Caco-2 (cell line): ENCODE results near the gene FAU. TPM values are rescaled to one million over a fixed set of nuclear protein-coding genes. Genes with fewer than 3 reads are reported as not detected.

Source experiments
- BruUV-seq: library from RNA; stranded (reverse); fragments of 400-500 nt; replicated peaks from 2 replicates; lab custom pipeline; 2021; lab: Mats Ljungman, UMichigan
- CTCF ChIA-PET: fragments of 300-600 bp; sonication (Branson Sonifier 250); formaldehyde crosslinking; loops from one replicate; lab custom pipeline; 2022; ENCODE audit warnings: antibody characterized with exemption; lab: Charles Lee
- POLR2A ChIA-PET: fragments of 300-600 bp; sonication (Branson Sonifier 250); formaldehyde crosslinking; loops from one replicate; lab custom pipeline; 2022; ENCODE audit warnings: antibody characterized with exemption; lab: Charles Lee
- DNase-seq, 2 experiments: peaks; one replicate each; pipeline versions ENCODE4 v3.0.0 to v3.0.0-alpha.2; 2020 to 2022
- H3K27me3 ChIP-seq: replicated peaks from 2 replicates; pipeline ENCODE4 v1.6.0; 2011; ENCODE audit warnings: low read length; ENCODE audit not compliant: control insufficient read depth, insufficient read depth
- H3K36me3 ChIP-seq: 2 replicates; pipeline ENCODE4 v1.5.1; 2011; ENCODE audit warnings: low read length; ENCODE audit not compliant: control insufficient read depth, insufficient read depth
- H3K4me1 ChIP-seq: fragments of 250-450 bp; sonication (Bioruptor Pico); 2 replicates; pipeline ENCODE4 v1.5.1; 2020; ENCODE audit warnings: mild to moderate bottlenecking
- H3K4me3 ChIP-seq: 2 replicates; pipeline ENCODE4 v1.5.1; 2011; ENCODE audit warnings: low read depth, mild to moderate bottlenecking, control low read depth, low read length
- H3K9me3 ChIP-seq: fragments of 250-450 bp; sonication (Bioruptor Pico); 2 replicates; pipeline ENCODE4 v1.5.1; 2020; ENCODE audit warnings: mild to moderate bottlenecking, moderate library complexity
- H3K27ac Mint-ChIP-seq: one replicate; pipeline ENCODE4 v1.8.0; 2022; ENCODE audit warnings: mixed read lengths; ENCODE audit not compliant: unreplicated experiment
- H3K27me3 Mint-ChIP-seq: one replicate; pipeline ENCODE4 v1.8.0; 2022; ENCODE audit warnings: mixed read lengths; ENCODE audit not compliant: insufficient read depth, unreplicated experiment
- H3K36me3 Mint-ChIP-seq: one replicate; pipeline ENCODE4 v1.8.0; 2022; ENCODE audit warnings: mild to moderate bottlenecking, mixed read lengths; ENCODE audit not compliant: insufficient read depth, unreplicated experiment
- H3K4me1 Mint-ChIP-seq: one replicate; pipeline ENCODE4 v1.8.0; 2022; ENCODE audit warnings: low read depth, mixed read lengths; ENCODE audit not compliant: unreplicated experiment
- H3K4me3 Mint-ChIP-seq: one replicate; pipeline ENCODE4 v1.8.0; 2022; ENCODE audit warnings: mild to moderate bottlenecking, moderate library complexity, mixed read lengths; ENCODE audit not compliant: unreplicated experiment
- H3K9me3 Mint-ChIP-seq: one replicate; pipeline ENCODE4 v1.8.0; 2022; ENCODE audit warnings: mixed read lengths; ENCODE audit not compliant: unreplicated experiment
- CTCF ChIP-seq, 2 experiments: fragments of 200-600 bp in 1 of 2; IDR thresholded peaks; 1 replicate in 1 of 2; 2 replicates in 1 of 2; pipeline versions ENCODE4 v1.5.1 to v1.8.0; 2011 to 2022; ENCODE audit warnings: antibody characterized with exemption in 1 of 2, control low read depth in 1 of 2, inconsistent platforms in 1 of 2, low read depth in 1 of 2, low read length in 1 of 2, mild to moderate bottlenecking in 1 of 2, moderate library complexity in 1 of 2; ENCODE audit not compliant: insufficient read depth in 1 of 2, severe bottlenecking in 1 of 2, unreplicated experiment in 1 of 2
- intact Hi-C: fragments of 100-400 bp; cut with micrococcal nuclease; formaldehyde crosslinking; loops from one replicate; pipeline ENCODE4 v1.10.0; 2022; ENCODE audit not compliant: unreplicated experiment
- total RNA-seq: library from RNA; stranded (reverse); gene quantifications from 2 replicates; pipeline ENCODE4 v1.2.3, GENCODE V29; 2022

Gene FAU
- total RNA-seq, 1 experiment from 2014 or later = 918 TPM

GRCh38 chr11:65112546-65113360 is 9.2 kb downstream of the FAU start:
- ChIA-PET CTCF (interaction anchor here (0.6 to 2.4 kb wide), 10 partner anchors 9 to 251 kb away, joined by 4 to 14 read pairs (median 6); partner anchors contain the start of genes CAPN1, FAU, MRPL49 and SYVN1), POLR2A (interaction anchor here (0.6 to 2.2 kb wide), 10 partner anchors 9 to 795 kb away, joined by 3 to 10 read pairs (median 4); partner anchors contain the start of genes ARL2, CAPN1, FAU and MEN1)
- Mint-ChIP-seq H3K27me3 (no peaks in the 10 kb centered on the region), H3K4me3 (peak overlapping the region; percentile 96), H3K27ac (peak overlapping the region; percentile 92), H3K9me3 (no peaks in the 10 kb centered on the region), H3K4me1 (peaks cover 6% of the 10 kb centered on the region), H3K36me3 (peaks cover 73% of the 10 kb centered on the region)
- no peaks in the 10 kb centered on the region for H3K27me3 ChIP-seq
- H3K4me3 ChIP-seq = peak overlapping the region; percentile 42
- H3K9me3 ChIP-seq = no peaks in the 10 kb centered on the region
- DNase-seq = peak; percentile 59 to 76
- intact Hi-C loops = loop anchor here (10.0 kb wide), 1 partner anchor 338 kb away; the partner anchor contains the start of gene SF1
- TF ChIP-seq CTCF (IDR thresholded peaks at IDR 0.05; ENCODE audit: insufficient read depth in 1 of 2, low read depth in 1 of 2, low read length in 1 of 2, severe bottlenecking in 1 of 2, unreplicated experiment in 1 of 2) = peak; percentile 74 to 84
- no TSS peak for BruUV-seq
- peaks cover 26% of the 10 kb centered on the region for H3K4me1 ChIP-seq
- no peaks in the 10 kb centered on the region for H3K36me3 ChIP-seq

DNA sequence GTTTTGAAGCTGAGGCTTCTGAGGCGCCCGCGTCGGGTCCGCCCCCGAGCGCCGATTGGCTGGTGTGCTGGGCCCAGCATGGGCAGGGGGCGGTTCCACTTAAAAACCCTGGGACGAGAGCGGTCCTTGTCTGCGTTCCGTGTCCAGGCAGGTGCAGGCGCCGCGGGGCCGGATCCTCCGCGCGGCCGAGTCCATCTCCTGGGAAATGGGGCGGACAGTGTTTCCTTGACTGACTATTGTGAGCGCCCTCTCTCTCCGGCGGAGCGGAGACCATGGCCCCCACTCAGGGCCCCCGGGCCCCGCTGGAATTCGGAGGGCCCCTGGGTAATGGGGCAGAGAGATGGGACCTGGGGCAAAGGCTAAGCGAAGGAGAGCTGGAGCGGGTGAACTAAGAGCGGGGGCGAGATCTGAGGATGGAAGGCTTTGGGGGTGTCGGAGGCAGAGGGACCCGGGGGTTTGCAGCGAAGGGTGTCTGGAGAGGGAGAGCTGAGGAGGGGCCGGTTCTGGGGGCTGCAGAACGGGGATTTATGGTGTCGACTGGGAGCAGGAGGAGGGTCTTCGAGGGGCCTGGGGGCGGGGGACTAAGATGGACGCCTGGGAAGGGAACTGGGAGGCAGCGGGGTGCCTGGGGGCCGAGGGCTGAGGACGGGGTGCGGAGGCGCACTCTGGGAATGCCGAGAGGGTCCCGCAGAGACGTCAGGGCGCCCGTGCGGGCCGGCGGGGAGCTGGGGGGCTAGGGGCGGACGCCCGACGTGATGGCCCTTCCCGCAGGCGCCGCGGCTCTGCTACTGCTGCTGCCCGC is 10.0 kb downstream of the FAU start, which contains the start of gene TM7SF2:
Gene TM7SF2 (plus strand): TSS at position 129 of the 802 bp plus-strand sequence. CDS start 144 bp downstream, at position 273.
- DNase-seq = peak; percentile 97 to 98
- TF ChIP-seq CTCF (IDR thresholded peaks at IDR 0.05; ENCODE audit: insufficient read depth in 1 of 2, low read depth in 1 of 2, low read length in 1 of 2, severe bottlenecking in 1 of 2, unreplicated experiment in 1 of 2) = no peak
- Histone ChIP-seq H3K27me3 (no peaks in the 10 kb centered on the region), H3K4me3 (peak within 1 kb of the TSS; percentile 42), H3K4me1 (peaks cover 26% of the 10 kb centered on the region), H3K9me3 (no peaks in the 10 kb centered on the region), H3K36me3 (no peaks in the 10 kb centered on the region)
- peak within 1 kb of the TSS; percentile 92 for H3K27ac Mint-ChIP-seq
- H3K27me3 Mint-ChIP-seq = no peaks in the 10 kb centered on the region
- peaks cover 64% of the 10 kb centered on the region for H3K36me3 Mint-ChIP-seq
- H3K4me3 Mint-ChIP-seq = peak within 1 kb of the TSS; percentile 96
- ChIA-PET CTCF (interaction anchor here (0.6 to 2.4 kb wide), 12 partner anchors 10 to 348 kb away, joined by 3 to 14 read pairs (median 5); partner anchors contain the start of genes CAPN1, FAU, MRPL49 and SYVN1), POLR2A (interaction anchor here (0.6 to 2.3 kb wide), 23 partner anchors 10 to 941 kb away, joined by 3 to 37 read pairs (median 3); partner anchors contain the start of genes ARL2, CAPN1, CDC42BPG and FAU)
- intact Hi-C loops = loop anchor here (2.0 to 10.0 kb wide), 2 partner anchors 69 to 337 kb away; partner anchors contain the start of genes CAPN1 and SF1
- no TSS peak for BruUV-seq
- peaks cover 6% of the 10 kb centered on the region for H3K4me1 Mint-ChIP-seq
- H3K9me3 Mint-ChIP-seq = no peaks in the 10 kb centered on the region
